ENCODE measurements around the gene RCVRN.

The RCVRN gene

GRCh38 chr17:9941305-9941704 is 36.2 kb upstream of the RCVRN start:
- TF ChIP-seq CTCF (IDR thresholded peaks at IDR 0.05; ENCODE audit: control insufficient read depth, extremely low read depth, insufficient read depth) = no peak
- no peak overlapping the region for H3K4me3 ChIP-seq (ENCODE audit: low read depth, low read length)
- DNase-seq (ENCODE audit: low read depth) = no peak

- TF ChIP-seq CTCF (IDR thresholded peaks at IDR 0.05; ENCODE audit: control insufficient read depth, extremely low read depth, insufficient read depth) = no peak
- H3K4me3 ChIP-seq (ENCODE audit: low read depth, low read length) = no peak overlapping the region
- DNase-seq (ENCODE audit: low read depth) = no peak
These were observed 35.8 kb upstream of the RCVRN start for GRCh38 chr17:9940841-9941240.

GRCh38 chr17:9938764-9939163 is 33.7 kb upstream of the RCVRN start:
- TF ChIP-seq CTCF (IDR thresholded peaks at IDR 0.05; ENCODE audit: control insufficient read depth, extremely low read depth, insufficient read depth) = no peak
- H3K4me3 ChIP-seq (ENCODE audit: low read depth, low read length) = no peak overlapping the region

GRCh38 chr17:9937901-9938300 is 32.8 kb upstream of the RCVRN start:
- TF ChIP-seq CTCF (IDR thresholded peaks at IDR 0.05; ENCODE audit: control insufficient read depth, extremely low read depth, insufficient read depth) = no peak
- no peak overlapping the region for H3K4me3 ChIP-seq (ENCODE audit: low read depth, low read length)
- DNase-seq (ENCODE audit: low read depth) = no peak

More at GRCh38 chr17:9938764-9939163, 33.7 kb upstream of the RCVRN start:
- no peak for DNase-seq (ENCODE audit: low read depth)

GRCh38 chr17:9937241-9937761 is 32.2 kb upstream of the RCVRN start:
- H3K4me3 ChIP-seq (ENCODE audit: low read depth, low read length) = no peak overlapping the region
- TF ChIP-seq CTCF (IDR thresholded peaks at IDR 0.05; ENCODE audit: control insufficient read depth, extremely low read depth, insufficient read depth) = no peak
- DNase-seq (ENCODE audit: low read depth) = peak; percentile 81

GRCh38 chr17:9936095-9936494 is 31.0 kb upstream of the RCVRN start:
- no peak for TF ChIP-seq CTCF (IDR thresholded peaks at IDR 0.05; ENCODE audit: control insufficient read depth, extremely low read depth, insufficient read depth)
- no peak for DNase-seq (ENCODE audit: low read depth)
- H3K4me3 ChIP-seq (ENCODE audit: low read depth, low read length) = no peak overlapping the region

- no peak for TF ChIP-seq CTCF (IDR thresholded peaks at IDR 0.05; ENCODE audit: control insufficient read depth, extremely low read depth, insufficient read depth)
- no peak for DNase-seq (ENCODE audit: low read depth)
- H3K4me3 ChIP-seq (ENCODE audit: low read depth, low read length) = no peak overlapping the region
These were observed 30.3 kb upstream of the RCVRN start for GRCh38 chr17:9935408-9935807.

Measured in LNCaP clone FGC (cell line).